ENCODE measurements around the gene RIMS4. TPM values are rescaled to one million over a fixed set of nuclear protein-coding genes. Genes with fewer than 3 reads are reported as not detected.
A peak's percentile ranks its signal among the peaks of the same experiment; 100 is the strongest.

RIMS4 gene
- total and polyA plus RNA-seq, 3 donors from 2014 or later = 29.7 to 72.1 (median 32.1) TPM

DNA sequence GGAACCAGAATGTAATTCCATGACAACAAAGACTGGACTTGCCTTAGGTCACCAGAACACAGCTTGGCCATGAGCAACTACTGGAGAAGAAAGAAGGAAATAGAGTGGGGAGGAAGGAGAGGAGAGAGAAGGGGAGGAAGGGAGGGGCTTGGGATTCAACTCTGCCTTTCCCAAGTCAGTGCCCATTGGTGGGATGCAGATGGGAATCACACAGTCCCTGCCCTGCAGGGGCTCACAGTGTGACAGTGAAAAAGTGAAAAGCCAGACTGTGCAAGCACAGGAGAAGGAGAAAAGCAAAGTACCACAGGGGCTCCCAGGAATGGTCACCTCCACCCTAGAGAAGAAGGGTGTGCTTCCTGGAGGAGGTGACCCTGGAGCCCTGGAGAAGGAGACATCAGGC is 14.0 kb downstream of the RIMS4 start:
- TF ChIP-seq, protein P1, sequence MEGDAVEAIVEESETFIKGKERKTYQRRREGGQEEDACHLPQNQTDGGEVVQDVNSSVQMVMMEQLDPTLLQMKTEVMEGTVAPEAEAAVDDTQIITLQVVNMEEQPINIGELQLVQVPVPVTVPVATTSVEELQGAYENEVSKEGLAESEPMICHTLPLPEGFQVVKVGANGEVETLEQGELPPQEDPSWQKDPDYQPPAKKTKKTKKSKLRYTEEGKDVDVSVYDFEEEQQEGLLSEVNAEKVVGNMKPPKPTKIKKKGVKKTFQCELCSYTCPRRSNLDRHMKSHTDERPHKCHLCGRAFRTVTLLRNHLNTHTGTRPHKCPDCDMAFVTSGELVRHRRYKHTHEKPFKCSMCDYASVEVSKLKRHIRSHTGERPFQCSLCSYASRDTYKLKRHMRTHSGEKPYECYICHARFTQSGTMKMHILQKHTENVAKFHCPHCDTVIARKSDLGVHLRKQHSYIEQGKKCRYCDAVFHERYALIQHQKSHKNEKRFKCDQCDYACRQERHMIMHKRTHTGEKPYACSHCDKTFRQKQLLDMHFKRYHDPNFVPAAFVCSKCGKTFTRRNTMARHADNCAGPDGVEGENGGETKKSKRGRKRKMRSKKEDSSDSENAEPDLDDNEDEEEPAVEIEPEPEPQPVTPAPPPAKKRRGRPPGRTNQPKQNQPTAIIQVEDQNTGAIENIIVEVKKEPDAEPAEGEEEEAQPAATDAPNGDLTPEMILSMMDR (IDR thresholded peaks at IDR 0.05) = no peak
- no peak for TF ChIP-seq POLR2A (IDR thresholded peaks at IDR 0.05)
- intact Hi-C loops (cut with DNase I; ENCODE audit: low total_unique reads) = no loop called here
- no peaks in the 10 kb centered on the region for H3K36me3 ChIP-seq (ENCODE audit: low read depth, missing control alignments)

DNA sequence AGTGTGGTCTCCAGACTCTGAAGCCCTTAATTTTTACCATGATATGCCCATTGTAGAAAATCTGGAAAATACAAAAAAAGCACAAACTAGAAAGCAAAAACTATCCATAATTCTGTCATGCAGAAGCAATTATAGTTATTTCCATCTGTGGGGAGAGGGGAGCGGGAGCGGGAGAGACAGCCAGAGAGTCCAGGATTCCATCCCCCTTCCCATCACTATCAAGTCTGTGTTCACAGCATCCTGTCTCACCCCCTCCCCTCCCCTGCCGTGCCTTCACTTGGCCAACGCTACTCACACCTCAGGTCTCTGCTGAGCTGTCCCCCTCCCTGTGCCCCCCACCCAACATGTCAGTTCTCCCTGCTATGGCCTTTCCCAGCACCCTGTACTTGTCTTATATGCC is 14.5 kb downstream of the RIMS4 start:
- Histone ChIP-seq H3K4me3 (no peak overlapping the region), H3K27ac (no peak overlapping the region), H3K36me3 (ENCODE audit: low read depth, missing control alignments) (no peaks in the 10 kb centered on the region), H3K27me3 (no peaks in the 10 kb centered on the region), H3K4me1 (no peaks in the 10 kb centered on the region), H3K9me3 (no peaks in the 10 kb centered on the region)
- WGBS, 2 donors = 69 to 75% methylated on average over 4 of the region's 4 CpGs
- TF ChIP-seq POLR2A (IDR thresholded peaks at IDR 0.05) = no peak
- TF ChIP-seq, protein P1 (IDR thresholded peaks at IDR 0.05) = no peak
- no peak for DNase-seq
- intact Hi-C loops (cut with DNase I; ENCODE audit: low total_unique reads) = no loop called here

More for the DNA sequence above, 14.0 kb downstream of the RIMS4 start:
- DNase-seq = no peak
- no peaks in the 10 kb centered on the region for H3K4me1 ChIP-seq
- H3K27me3 ChIP-seq = no peaks in the 10 kb centered on the region
- H3K9me3 ChIP-seq = no peaks in the 10 kb centered on the region
- H3K4me3 ChIP-seq = no peak overlapping the region
- H3K27ac ChIP-seq = no peak overlapping the region

DNA sequence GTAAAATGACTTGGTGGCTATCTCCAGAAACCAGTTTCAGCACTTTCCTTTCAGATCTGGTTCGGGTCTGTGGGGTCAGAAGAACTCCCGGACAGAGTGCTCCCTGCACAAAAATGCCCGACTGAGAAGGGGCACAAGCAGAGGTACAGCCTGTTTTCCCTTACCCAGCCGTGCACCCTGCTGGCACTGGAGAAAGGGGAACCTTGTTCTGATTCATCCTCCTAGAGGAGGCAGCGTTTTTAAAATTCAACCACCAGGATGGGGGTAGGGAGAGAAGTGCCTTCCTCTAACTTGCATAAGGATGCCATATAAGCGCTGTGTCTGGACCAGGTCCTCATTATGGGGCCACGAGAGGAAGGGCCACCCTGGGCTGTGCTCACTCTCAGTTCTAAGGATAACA is 17.6 kb downstream of the RIMS4 start:
- H3K4me3 ChIP-seq = no peak overlapping the region
- intact Hi-C loops (cut with DNase I; ENCODE audit: low total_unique reads) = no loop called here
- DNase-seq = no peak
- no peak for TF ChIP-seq POLR2A (IDR thresholded peaks at IDR 0.05)
- TF ChIP-seq, protein P1 (IDR thresholded peaks at IDR 0.05) = no peak
- H3K27ac ChIP-seq = no peak overlapping the region
- H3K4me1 ChIP-seq = peaks cover 5% of the 10 kb centered on the region
- H3K9me3 ChIP-seq = no peaks in the 10 kb centered on the region
- H3K36me3 ChIP-seq (ENCODE audit: low read depth, missing control alignments) = no peaks in the 10 kb centered on the region
- 66 to 70% methylated on average over 7 of the region's 7 CpGs for WGBS, 2 donors
- no peaks in the 10 kb centered on the region for H3K27me3 ChIP-seq

DNA sequence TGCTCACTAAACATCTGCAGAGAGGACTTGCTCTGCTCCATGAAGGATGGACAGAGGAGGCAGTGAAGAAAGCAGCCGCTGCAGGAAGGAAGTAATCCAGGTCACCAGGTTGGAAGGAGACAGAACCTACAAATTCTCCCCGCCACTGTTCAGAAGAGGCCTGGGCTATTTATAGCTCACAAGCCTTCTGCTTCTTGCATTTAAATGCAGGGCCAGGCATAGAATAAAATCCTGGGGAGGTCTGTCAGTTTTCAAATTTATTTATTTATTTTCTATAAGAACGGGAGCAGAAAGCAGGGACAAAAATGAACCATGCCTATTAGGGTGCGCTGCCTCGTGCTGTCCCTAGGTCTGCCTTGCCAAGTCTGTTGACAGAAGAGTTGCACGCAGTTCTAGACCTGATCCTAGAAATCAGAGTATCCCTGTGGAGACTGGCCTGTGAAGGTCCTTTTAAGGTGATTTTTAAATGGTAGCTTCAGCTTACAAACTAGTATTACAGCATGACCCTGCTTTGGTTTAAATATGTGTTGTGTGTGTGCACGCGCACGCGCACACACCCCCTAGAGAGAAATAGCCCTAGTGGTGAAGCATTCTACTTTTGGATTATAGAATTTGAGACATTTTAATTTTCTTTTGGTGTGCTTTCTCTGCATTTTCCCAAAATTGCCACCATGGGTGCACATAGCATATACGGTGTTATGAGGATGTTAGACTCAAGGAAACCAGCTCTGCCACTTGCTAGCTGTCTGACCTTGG is 19.5 kb downstream of the RIMS4 start:
- TF ChIP-seq POLR2A (IDR thresholded peaks at IDR 0.05) = no peak
- TF ChIP-seq, protein P1 (IDR thresholded peaks at IDR 0.05) = peak in 2 of 3 experiments; percentile 22
- peaks cover 20% of the 10 kb centered on the region for H3K4me1 ChIP-seq
- H3K36me3 ChIP-seq (ENCODE audit: low read depth, missing control alignments) = no peaks in the 10 kb centered on the region
- no peaks in the 10 kb centered on the region for H3K27me3 ChIP-seq
- H3K4me3 ChIP-seq = no peak overlapping the region
- H3K27ac ChIP-seq = no peak overlapping the region
- intact Hi-C loops (cut with DNase I; ENCODE audit: low total_unique reads) = no loop called here
- WGBS, 2 donors = 60 to 74% methylated on average over 11 of the region's 11 CpGs
- H3K9me3 ChIP-seq = no peaks in the 10 kb centered on the region
- DNase-seq = no peak

Data from testis (tissue), 3 donors.